Activated CD8-positive, alpha-beta memory T cell treated with anti-CD3 and anti-CD28 coated beads for 48 hours (primary cell): ENCODE data around the gene CENPW.

Source experiments
- DNase-seq, 3 experiments: peaks; one replicate each; pipeline ENCODE4 v3.0.0-alpha.2; 2020; ENCODE audit warnings: low read depth in 2 of 3, low spot score in 2 of 3

The CENPW gene

DNA sequence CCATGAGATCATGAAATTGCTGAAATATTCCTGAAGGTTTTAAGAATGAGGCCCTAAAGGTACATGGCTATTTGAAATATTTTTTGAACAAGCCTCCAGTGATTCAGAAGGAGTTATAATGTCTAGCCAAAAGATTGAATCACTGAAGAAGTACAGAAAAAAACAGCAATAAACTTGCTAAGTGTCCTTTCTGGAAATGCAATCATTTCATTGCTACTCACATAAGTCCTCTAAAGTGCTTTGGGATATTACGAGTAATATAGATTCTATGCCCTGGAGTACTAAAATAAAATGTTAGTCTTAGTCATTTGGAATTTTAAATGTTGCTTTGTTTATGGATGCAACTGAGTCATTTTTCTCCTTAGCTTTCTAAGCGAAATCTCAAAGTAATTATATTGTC is 32.7 kb downstream of the CENPW start:
- no peak for DNase-seq

DNA sequence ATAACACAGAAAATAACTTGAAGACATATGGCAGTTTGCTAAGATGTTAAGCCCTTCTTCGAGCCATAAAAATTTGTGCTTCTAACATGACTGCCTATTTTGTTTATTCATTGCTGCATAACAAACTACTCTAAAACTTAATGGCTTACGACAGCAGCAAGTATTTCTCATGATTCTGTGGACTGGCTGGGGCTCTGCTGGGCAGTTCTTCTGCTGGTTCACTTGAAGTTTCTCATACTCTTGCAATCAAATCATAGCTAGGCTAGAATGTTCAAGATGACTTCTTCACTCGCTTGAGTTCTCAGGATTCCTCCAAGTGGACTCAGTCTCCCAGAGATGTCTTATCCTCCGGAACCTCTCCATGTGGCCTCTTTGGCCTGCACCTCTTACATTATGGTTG is 33.4 kb downstream of the CENPW start:
- DNase-seq, result no peak

DNA sequence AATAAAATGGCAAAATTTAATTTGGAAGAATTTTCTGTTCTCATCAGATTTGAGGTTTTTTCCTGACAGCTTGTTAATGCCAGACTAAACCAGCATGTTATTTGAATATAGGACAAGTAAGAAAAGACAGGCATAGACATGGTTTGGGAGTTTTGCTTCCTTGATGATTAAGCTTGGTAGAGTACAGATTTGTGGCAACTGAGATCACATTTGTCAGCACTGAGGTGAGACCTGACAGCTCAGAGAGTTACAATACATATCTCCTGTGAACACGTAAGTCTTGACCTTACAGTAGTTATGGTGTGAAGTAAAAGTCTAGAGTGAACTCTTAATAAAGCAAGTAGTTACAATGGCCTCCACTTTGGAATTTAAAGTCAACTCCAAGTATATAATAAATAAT is 34.5 kb downstream of the CENPW start:
- DNase-seq, result no peak

DNA sequence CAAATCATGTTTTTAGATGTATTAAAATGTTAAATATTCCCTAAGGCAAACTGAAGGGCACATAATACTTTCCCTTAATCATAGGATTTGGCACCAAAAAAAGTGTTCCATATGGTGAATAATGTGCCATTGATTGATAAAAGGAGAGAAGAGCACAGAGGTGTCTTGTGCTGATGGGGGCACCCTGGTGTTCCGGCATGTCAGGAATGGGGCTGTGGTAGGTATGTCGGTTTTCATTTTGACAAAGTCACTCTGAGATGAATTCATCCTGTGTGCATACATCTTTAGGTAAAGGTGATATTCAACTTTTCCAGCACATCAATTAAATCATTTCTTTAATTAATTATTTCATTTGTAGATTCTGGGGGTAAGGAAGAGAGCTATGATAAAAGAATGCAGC is 36.8 kb downstream of the CENPW start:
- DNase-seq, result no peak

DNA sequence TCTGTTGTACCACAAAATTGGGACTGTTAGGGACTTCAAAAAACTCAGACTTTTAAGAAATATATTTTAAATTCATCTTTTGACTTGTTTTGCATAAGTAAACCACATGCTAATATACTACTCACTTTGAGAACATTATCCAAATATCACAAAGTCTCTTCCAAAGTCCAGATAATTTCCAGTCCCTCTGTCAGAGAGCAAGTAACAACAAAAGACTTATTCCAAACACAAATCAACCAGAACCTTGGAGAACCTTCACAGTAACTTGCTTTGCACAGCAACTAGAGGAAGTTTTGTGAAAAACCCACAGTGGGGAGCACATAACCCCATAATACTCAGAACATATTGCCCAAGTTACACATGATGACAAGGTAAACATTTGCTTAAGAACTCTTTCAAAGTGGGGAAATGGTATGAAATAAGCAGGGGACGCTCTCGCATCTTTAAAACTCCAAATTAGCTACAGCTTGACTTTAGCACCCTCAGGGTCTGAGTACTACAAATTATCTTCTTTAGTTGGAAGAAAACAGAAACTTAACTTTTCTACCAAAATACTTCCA is 37.8 kb downstream of the CENPW start:
- DNase-seq, result no peak

DNA sequence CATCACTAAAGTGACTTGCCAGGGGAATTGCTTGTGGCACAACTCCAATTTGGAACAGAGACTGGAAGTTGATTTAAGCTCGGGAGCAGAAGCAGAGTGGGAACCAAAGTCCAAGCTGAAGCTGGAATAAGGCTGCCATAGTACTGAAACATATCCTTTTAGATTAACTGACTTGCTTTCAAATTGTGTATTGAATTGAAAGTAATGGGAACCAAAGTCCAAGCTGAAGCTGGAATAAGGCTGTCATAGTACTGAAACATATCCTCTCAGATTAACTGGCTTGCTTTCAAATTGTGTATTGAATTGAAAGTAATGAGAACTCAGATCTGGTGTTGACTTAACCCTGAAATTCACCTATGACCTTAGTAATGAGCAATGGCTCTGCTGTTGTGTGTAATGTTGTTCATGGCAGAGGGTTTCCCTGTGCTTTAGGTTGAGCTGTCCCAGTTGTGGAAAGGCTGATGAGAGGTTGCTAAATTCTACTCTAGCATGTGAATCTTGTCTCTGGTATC is 40.2 kb downstream of the CENPW start:
- DNase-seq, result no peak

DNA sequence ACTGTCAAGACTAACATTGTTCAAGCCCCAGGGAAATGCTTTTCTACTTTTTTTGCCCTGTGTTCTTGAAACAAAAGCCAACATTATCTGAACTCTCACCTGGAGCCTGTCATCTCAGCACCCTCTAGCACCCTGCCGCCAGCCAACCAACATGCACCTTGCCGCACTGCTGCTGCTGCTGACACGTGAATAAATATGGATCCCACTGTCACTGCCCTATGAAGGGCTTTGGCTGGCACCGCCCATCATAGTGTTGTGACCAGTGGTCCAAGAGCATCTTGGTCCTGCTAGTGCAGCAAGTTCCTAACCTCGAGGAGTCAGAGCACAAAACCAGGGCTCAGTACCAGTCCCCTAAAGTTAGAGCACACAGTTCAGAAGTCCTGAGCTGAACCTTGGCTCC is 41.6 kb downstream of the CENPW start:
- no peak for DNase-seq

DNA sequence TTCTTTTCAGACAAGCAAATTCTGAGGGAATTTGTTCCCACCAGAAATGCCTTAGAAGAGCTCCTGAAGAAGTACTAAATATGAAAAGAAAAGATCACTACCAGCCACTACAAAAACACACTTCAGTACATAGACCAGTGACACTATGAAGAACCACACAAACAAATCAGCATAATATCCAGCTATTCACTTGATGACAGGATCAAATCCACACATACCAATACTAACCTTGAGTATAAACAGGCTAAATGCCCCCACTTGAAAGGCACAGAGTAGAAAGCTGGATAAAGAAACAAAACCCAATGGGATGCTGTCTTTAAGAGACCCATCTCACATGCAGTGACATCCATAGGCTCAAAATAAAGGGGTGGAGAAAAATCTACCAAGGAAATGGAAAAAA is 43.3 kb downstream of the CENPW start:
- DNase-seq, result no peak

DNA sequence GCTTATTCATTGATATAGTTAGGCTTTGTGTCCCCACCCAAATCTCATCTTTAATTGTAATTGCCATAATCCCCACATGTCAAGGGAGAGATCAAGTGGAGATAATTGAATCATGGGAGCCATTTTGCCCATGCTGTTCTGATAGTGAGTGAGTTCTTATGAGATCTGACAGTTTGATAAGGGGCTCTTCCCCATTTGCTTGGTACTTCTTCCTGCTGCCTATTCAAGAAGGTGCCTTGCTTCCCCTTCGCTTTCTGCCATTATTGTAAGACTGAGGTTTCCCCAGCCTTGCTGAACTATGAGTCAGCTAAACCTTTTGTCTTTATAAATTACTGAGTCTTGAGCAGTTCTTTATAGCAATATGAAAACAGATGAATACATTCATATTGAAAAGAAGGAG is 45.6 kb downstream of the CENPW start:
- DNase-seq, result no peak

DNA sequence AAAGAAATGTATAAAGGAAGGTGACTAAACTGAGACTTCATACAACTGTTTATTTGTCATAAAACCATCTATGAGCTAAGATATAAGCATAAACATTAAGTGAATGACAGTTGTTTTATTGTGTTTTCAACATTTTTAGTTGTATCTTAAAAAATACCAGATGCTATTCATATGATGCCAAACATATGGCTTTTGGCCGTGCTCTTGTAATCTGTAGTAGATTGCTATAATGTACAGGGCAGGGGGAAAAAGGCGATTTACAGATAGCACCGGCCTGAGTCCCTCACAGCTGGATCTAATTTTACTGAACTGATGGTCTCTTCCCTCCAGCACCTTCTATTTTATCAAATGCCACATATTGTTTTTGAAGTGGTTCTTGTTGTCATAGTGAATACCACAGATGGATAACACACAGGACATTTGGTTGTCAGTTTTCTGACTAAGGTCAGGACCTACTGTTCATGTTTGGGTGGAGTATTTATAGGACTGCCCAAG is 48.2 kb downstream of the CENPW start:
- DNase-seq, result no peak

DNA sequence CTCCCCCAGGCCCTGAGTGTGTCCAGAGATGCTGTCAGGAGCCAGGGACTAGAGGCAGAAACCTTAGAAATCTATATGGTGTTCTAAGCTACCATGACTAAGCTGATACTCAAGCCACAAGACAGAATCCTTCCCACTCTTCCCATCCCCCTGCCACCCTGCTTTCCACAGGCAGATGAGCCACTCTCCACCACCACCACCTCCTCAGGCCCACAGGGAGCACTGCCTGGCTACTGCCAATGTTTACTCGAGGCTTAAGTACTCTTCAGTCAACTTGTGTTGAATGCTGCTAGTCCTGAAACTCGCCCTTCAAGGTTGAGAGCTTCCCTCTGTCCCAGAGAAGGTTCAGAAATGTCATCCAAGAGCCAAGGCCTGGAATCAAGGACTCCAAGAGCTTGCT is 56.2 kb downstream of the CENPW start:
- DNase-seq, result no peak
